NCI-H2196 (cell line): ENCODE data around the gene ESPN.
A peak's percentile ranks its signal among the peaks of the same experiment; 100 is the strongest.
"Not testable (repeated sequence)": the region's sequence is repeated elsewhere in the genome, so short reads cannot be mapped to it uniquely, and the experiment has no call there.

Experiments
- DNase-seq: peaks from one replicate; lab custom pipeline; 2025; ENCODE audit not compliant: unreplicated experiment; lab: John Stamatoyannopoulos, UW

ESPN gene

GRCh38 chr1:6447016-6447817 lies 22.6 kb downstream of the ESPN start:
- DNase-seq, result no peak

GRCh38 chr1:6447818-6448748 lies 23.5 kb downstream of the ESPN start:
- peak; percentile 66 for DNase-seq

GRCh38 chr1:6448749-6449631 lies 24.4 kb downstream of the ESPN start:
- DNase-seq, result peak; percentile 87

GRCh38 chr1:6450005-6450450 lies 25.5 kb downstream of the ESPN start:
- no peak for DNase-seq

GRCh38 chr1:6450486-6450885 lies 25.9 kb downstream of the ESPN start:
- not testable (repeated sequence) for DNase-seq

- no peak for DNase-seq
These were observed 26.4 kb downstream of the ESPN start for GRCh38 chr1:6450943-6451373.

- not testable (repeated sequence) for DNase-seq
These were observed 29.6 kb downstream of the ESPN start for GRCh38 chr1:6453895-6454855.

GRCh38 chr1:6454856-6455751 lies 30.5 kb downstream of the ESPN start:
- no peak for DNase-seq

- not testable (repeated sequence) for DNase-seq
These were observed 31.4 kb downstream of the ESPN start for GRCh38 chr1:6455752-6456520.

GRCh38 chr1:6456800-6457466 lies 32.4 kb downstream of the ESPN start:
- no peak for DNase-seq

GRCh38 chr1:6459850-6460265 lies 35.3 kb downstream of the ESPN start:
- no peak for DNase-seq

GRCh38 chr1:6460301-6461050 lies 35.9 kb downstream of the ESPN start:
- no peak for DNase-seq

GRCh38 chr1:6461051-6461530 lies 36.5 kb downstream of the ESPN start:
- no peak for DNase-seq

- no peak for DNase-seq
These were observed 37.2 kb downstream of the ESPN start for GRCh38 chr1:6461538-6462411.

GRCh38 chr1:6462412-6463119 lies 38.0 kb downstream of the ESPN start:
- no peak for DNase-seq
